WTC11 (cell line): ENCODE results near the gene UTP4. TPM values are rescaled to one million over a fixed set of nuclear protein-coding genes. Genes with fewer than 3 reads are reported as not detected.

ENCODE experiments used
- ATAC-seq: fragments of 200-7000 bp; cut with Tn5 transposase; 2 replicates; pipeline ENCODE4 v1.10.0; 2021; ENCODE audit warnings: mild to moderate bottlenecking, moderate library complexity
- CTCF ChIA-PET: fragments of 300-600 bp; sonication (Branson Sonifier 250); formaldehyde crosslinking; loops from one replicate; lab custom pipeline; 2021; ENCODE audit warnings: antibody characterized with exemption; lab: Charles Lee
- POLR2A ChIA-PET: fragments of 350-600 bp; sonication (Branson Sonifier 250); formaldehyde crosslinking; loops from one replicate; lab custom pipeline; 2021; ENCODE audit warnings: antibody characterized with exemption; lab: Charles Lee
- DNase-seq: peaks from one replicate; pipeline ENCODE4 v3.0.0; 2021; ENCODE audit warnings: low spot score
- H3K27ac Mint-ChIP-seq: 2 replicates; pipeline ENCODE4 v1.8.0; 2021; ENCODE audit warnings: mixed read lengths
- H3K27me3 Mint-ChIP-seq: 2 replicates; pipeline ENCODE4 v1.8.0; 2021; ENCODE audit warnings: low read depth, mild to moderate bottlenecking, moderate library complexity, mixed read lengths
- H3K36me3 Mint-ChIP-seq: 2 replicates; pipeline ENCODE4 v1.8.0; 2021; ENCODE audit warnings: mixed read lengths
- H3K4me1 Mint-ChIP-seq: 2 replicates; pipeline ENCODE4 v1.8.0; 2022; ENCODE audit warnings: mixed read lengths
- H3K4me3 Mint-ChIP-seq: 2 replicates; pipeline ENCODE4 v1.8.0; 2021; ENCODE audit warnings: mild to moderate bottlenecking, moderate library complexity, mixed read lengths
- H3K9me3 Mint-ChIP-seq: 2 replicates; pipeline ENCODE4 v1.8.0; 2021; ENCODE audit warnings: mixed read lengths
- CREB1 ChIP-seq: sonication (generic); formaldehyde crosslinking; IDR thresholded peaks from 2 replicates; pipeline ENCODE4 v1.8.0; 2023; ENCODE audit warnings: mild to moderate bottlenecking, missing genetic modification reagents
- NFE2L1 ChIP-seq: sonication (generic); formaldehyde crosslinking; IDR thresholded peaks from 2 replicates; pipeline ENCODE4 v1.8.1; 2023; ENCODE audit warnings: missing genetic modification reagents
- NR2C2 ChIP-seq: sonication (generic); formaldehyde crosslinking; IDR thresholded peaks from 2 replicates; pipeline ENCODE4 v1.8.0; 2022; ENCODE audit warnings: mild to moderate bottlenecking, missing genetic modification reagents
- NR3C1 ChIP-seq: sonication (generic); formaldehyde crosslinking; conservative IDR thresholded peaks from 2 replicates; pipeline ENCODE4 v1.8.1; 2023; ENCODE audit warnings: low read depth, mild to moderate bottlenecking, missing genetic modification reagents
- OVOL2 ChIP-seq: fragments of 250-450 bp; sonication (Bioruptor Pico); IDR thresholded peaks from 2 replicates; pipeline ENCODE4 v1.9.0; 2021; ENCODE audit warnings: mild to moderate bottlenecking, borderline replicate concordance
- SMAD4 ChIP-seq: sonication (generic); formaldehyde crosslinking; IDR thresholded peaks from 2 replicates; pipeline ENCODE4 v1.8.0; 2022; ENCODE audit warnings: mild to moderate bottlenecking, missing genetic modification reagents
- TCF7 ChIP-seq: sonication (generic); formaldehyde crosslinking; IDR thresholded peaks from 2 replicates; pipeline ENCODE4 v1.8.0; 2022; ENCODE audit warnings: mild to moderate bottlenecking, low read depth, missing genetic modification reagents, moderate library complexity
- ZNF138 ChIP-seq: sonication (generic); formaldehyde crosslinking; conservative IDR thresholded peaks from 2 replicates; pipeline ENCODE4 v1.8.1; 2022; ENCODE audit warnings: mild to moderate bottlenecking, moderate library complexity, missing genetic modification reagents
- ZNF232 ChIP-seq: sonication (generic); formaldehyde crosslinking; IDR thresholded peaks from 2 replicates; pipeline ENCODE4 v1.8.0; 2022; ENCODE audit warnings: mild to moderate bottlenecking, missing genetic modification reagents
- ZNF263 ChIP-seq: sonication (generic); formaldehyde crosslinking; IDR thresholded peaks from 2 replicates; pipeline ENCODE4 v1.8.1; 2022; ENCODE audit warnings: low read depth, mild to moderate bottlenecking, moderate library complexity, missing genetic modification reagents
- ZNF423 ChIP-seq: fragments of 250-450 bp; sonication (Bioruptor Pico); IDR thresholded peaks from 2 replicates; pipeline ENCODE4 v2.1.2; 2022; ENCODE audit warnings: mild to moderate bottlenecking, moderate library complexity
- total RNA-seq: library from RNA; stranded (reverse); gene quantifications from 3 replicates; pipeline ENCODE4 v1.2.3, GENCODE V29; 2021
- TF ChIP-seq, protein P1 (sequence below): sonication (generic); formaldehyde crosslinking; IDR thresholded peaks from 2 replicates; pipeline ENCODE4 v1.8.1; 2022; ENCODE audit warnings: low read depth, missing genetic modification reagents, borderline replicate concordance
- TF ChIP-seq, protein P2 (sequence below): fragments of 250-450 bp; sonication (Bioruptor Pico); IDR thresholded peaks from 2 replicates; pipeline ENCODE4 v1.9.0; 2021; ENCODE audit warnings: mild to moderate bottlenecking
- TF ChIP-seq, protein P3 (sequence below): sonication (generic); formaldehyde crosslinking; IDR thresholded peaks from 2 replicates; pipeline ENCODE4 v1.8.0; 2022; ENCODE audit warnings: missing genetic modification reagents
- TF ChIP-seq, protein P4 (sequence below): sonication (generic); formaldehyde crosslinking; IDR thresholded peaks from 2 replicates; pipeline ENCODE4 v1.8.1; 2022; ENCODE audit warnings: mild to moderate bottlenecking, missing genetic modification reagents, moderate library complexity, borderline replicate concordance
- TF ChIP-seq, protein P5 (sequence below): sonication (generic); formaldehyde crosslinking; IDR thresholded peaks from 2 replicates; pipeline ENCODE4 v1.8.1; 2023; ENCODE audit warnings: mild to moderate bottlenecking, missing genetic modification reagents, moderate library complexity
- TF ChIP-seq, protein P6 (sequence below): sonication (generic); formaldehyde crosslinking; IDR thresholded peaks from 2 replicates; pipeline ENCODE4 v1.8.1; 2022; ENCODE audit warnings: low read depth, mild to moderate bottlenecking, moderate library complexity, missing genetic modification reagents, borderline replicate concordance
- TF ChIP-seq, protein P7 (sequence below): sonication (generic); formaldehyde crosslinking; IDR thresholded peaks from 2 replicates; pipeline ENCODE4 v1.8.1; 2022; ENCODE audit warnings: missing genetic modification reagents, borderline replicate concordance

Gene UTP4
- total RNA-seq, 1 experiment from 2014 or later, result 85.7 TPM

DNA sequence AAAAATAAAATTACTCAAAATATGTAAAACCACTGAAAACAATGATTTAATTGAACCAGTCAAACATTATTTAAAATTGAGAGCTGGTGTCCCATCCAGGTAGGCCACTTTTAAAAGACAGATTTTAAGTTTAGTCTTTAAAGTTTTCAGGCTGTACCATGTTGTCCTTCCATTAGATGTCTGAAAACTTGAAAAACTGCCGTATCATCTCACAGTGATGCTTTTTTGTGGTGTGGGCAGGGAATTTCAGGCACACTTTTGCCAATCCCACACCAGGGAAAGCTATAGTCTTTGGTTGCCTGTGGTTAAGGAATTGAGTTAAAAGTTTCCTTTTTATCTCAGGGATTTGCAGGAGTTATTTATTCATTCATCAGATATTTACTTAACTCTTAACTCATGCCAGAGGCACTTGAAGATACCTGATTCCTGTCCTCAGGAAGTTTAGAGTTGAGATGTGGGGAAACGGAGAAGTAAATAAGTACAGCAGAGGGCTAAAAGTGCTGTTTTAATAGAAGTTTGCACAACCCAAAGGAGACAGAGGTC is 57.7 kb downstream of the UTP4 start:
- ChIA-PET POLR2A (no interaction called here), CTCF (interaction anchor here (1.0 to 1.1 kb wide), 2 partner anchors 21 to 40 kb away, joined by 3 to 6 read pairs; no protein-coding TSS in a partner anchor)
- TF ChIP-seq, protein P1, sequence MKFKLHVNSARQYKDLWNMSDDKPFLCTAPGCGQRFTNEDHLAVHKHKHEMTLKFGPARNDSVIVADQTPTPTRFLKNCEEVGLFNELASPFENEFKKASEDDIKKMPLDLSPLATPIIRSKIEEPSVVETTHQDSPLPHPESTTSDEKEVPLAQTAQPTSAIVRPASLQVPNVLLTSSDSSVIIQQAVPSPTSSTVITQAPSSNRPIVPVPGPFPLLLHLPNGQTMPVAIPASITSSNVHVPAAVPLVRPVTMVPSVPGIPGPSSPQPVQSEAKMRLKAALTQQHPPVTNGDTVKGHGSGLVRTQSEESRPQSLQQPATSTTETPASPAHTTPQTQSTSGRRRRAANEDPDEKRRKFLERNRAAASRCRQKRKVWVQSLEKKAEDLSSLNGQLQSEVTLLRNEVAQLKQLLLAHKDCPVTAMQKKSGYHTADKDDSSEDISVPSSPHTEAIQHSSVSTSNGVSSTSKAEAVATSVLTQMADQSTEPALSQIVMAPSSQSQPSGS (CRISPR knock-in tag), result no peak
- no peak for TF ChIP-seq NR2C2 (CRISPR knock-in tag)
- TF ChIP-seq OVOL2 (CRISPR knock-in tag), result no peak
- TF ChIP-seq, protein P2, sequence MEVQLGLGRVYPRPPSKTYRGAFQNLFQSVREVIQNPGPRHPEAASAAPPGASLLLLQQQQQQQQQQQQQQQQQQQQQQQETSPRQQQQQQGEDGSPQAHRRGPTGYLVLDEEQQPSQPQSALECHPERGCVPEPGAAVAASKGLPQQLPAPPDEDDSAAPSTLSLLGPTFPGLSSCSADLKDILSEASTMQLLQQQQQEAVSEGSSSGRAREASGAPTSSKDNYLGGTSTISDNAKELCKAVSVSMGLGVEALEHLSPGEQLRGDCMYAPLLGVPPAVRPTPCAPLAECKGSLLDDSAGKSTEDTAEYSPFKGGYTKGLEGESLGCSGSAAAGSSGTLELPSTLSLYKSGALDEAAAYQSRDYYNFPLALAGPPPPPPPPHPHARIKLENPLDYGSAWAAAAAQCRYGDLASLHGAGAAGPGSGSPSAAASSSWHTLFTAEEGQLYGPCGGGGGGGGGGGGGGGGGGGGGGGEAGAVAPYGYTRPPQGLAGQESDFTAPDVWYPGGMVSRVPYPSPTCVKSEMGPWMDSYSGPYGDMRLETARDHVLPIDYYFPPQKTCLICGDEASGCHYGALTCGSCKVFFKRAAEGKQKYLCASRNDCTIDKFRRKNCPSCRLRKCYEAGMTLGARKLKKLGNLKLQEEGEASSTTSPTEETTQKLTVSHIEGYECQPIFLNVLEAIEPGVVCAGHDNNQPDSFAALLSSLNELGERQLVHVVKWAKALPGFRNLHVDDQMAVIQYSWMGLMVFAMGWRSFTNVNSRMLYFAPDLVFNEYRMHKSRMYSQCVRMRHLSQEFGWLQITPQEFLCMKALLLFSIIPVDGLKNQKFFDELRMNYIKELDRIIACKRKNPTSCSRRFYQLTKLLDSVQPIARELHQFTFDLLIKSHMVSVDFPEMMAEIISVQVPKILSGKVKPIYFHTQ, result no peak
- TF ChIP-seq, protein P3, sequence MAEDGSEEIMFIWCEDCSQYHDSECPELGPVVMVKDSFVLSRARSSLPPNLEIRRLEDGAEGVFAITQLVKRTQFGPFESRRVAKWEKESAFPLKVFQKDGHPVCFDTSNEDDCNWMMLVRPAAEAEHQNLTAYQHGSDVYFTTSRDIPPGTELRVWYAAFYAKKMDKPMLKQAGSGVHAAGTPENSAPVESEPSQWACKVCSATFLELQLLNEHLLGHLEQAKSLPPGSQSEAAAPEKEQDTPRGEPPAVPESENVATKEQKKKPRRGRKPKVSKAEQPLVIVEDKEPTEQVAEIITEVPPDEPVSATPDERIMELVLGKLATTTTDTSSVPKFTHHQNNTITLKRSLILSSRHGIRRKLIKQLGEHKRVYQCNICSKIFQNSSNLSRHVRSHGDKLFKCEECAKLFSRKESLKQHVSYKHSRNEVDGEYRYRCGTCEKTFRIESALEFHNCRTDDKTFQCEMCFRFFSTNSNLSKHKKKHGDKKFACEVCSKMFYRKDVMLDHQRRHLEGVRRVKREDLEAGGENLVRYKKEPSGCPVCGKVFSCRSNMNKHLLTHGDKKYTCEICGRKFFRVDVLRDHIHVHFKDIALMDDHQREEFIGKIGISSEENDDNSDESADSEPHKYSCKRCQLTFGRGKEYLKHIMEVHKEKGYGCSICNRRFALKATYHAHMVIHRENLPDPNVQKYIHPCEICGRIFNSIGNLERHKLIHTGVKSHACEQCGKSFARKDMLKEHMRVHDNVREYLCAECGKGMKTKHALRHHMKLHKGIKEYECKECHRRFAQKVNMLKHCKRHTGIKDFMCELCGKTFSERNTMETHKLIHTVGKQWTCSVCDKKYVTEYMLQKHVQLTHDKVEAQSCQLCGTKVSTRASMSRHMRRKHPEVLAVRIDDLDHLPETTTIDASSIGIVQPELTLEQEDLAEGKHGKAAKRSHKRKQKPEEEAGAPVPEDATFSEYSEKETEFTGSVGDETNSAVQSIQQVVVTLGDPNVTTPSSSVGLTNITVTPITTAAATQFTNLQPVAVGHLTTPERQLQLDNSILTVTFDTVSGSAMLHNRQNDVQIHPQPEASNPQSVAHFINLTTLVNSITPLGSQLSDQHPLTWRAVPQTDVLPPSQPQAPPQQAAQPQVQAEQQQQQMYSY, result no peak
- no peak for TF ChIP-seq ZNF423
- TF ChIP-seq NR3C1, result no peak
- TF ChIP-seq ZNF232 (CRISPR knock-in tag), result no peak
- no peak for TF ChIP-seq ZNF263 (CRISPR knock-in tag)
- TF ChIP-seq, protein P4, sequence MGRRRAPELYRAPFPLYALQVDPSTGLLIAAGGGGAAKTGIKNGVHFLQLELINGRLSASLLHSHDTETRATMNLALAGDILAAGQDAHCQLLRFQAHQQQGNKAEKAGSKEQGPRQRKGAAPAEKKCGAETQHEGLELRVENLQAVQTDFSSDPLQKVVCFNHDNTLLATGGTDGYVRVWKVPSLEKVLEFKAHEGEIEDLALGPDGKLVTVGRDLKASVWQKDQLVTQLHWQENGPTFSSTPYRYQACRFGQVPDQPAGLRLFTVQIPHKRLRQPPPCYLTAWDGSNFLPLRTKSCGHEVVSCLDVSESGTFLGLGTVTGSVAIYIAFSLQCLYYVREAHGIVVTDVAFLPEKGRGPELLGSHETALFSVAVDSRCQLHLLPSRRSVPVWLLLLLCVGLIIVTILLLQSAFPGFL (CRISPR knock-in tag), result no peak
- TF ChIP-seq, protein P5, sequence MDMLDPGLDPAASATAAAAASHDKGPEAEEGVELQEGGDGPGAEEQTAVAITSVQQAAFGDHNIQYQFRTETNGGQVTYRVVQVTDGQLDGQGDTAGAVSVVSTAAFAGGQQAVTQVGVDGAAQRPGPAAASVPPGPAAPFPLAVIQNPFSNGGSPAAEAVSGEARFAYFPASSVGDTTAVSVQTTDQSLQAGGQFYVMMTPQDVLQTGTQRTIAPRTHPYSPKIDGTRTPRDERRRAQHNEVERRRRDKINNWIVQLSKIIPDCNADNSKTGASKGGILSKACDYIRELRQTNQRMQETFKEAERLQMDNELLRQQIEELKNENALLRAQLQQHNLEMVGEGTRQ (CRISPR knock-in tag), result no peak
- TF ChIP-seq, protein P6, sequence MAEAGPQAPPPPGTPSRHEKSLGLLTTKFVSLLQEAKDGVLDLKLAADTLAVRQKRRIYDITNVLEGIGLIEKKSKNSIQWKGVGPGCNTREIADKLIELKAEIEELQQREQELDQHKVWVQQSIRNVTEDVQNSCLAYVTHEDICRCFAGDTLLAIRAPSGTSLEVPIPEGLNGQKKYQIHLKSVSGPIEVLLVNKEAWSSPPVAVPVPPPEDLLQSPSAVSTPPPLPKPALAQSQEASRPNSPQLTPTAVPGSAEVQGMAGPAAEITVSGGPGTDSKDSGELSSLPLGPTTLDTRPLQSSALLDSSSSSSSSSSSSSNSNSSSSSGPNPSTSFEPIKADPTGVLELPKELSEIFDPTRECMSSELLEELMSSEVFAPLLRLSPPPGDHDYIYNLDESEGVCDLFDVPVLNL (CRISPR knock-in tag), result no peak
- TF ChIP-seq SMAD4 (CRISPR knock-in tag), result no peak
- TF ChIP-seq TCF7 (CRISPR knock-in tag), result no peak
- no peak for TF ChIP-seq CREB1 (CRISPR knock-in tag)
- TF ChIP-seq ZNF138 (CRISPR knock-in tag), result no peak
- TF ChIP-seq NFE2L1 (CRISPR knock-in tag), result no peak
- TF ChIP-seq, protein P7, sequence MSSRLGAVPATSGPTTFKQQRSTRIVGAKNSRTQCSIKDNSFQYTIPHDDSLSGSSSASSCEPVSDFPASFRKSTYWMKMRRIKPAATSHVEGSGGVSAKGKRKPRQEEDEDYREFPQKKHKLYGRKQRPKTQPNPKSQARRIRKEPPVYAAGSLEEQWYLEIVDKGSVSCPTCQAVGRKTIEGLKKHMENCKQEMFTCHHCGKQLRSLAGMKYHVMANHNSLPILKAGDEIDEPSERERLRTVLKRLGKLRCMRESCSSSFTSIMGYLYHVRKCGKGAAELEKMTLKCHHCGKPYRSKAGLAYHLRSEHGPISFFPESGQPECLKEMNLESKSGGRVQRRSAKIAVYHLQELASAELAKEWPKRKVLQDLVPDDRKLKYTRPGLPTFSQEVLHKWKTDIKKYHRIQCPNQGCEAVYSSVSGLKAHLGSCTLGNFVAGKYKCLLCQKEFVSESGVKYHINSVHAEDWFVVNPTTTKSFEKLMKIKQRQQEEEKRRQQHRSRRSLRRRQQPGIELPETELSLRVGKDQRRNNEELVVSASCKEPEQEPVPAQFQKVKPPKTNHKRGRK (CRISPR knock-in tag), result no peak
- DNase-seq (no peak), ATAC-seq (no peak)
- no peaks in the 10 kb centered on the region for H3K9me3 Mint-ChIP-seq
- peaks cover 5% of the 10 kb centered on the region for H3K36me3 Mint-ChIP-seq
- H3K27ac Mint-ChIP-seq, result peak overlapping the region; percentile 3; the same call in 1 of the 2 replicates
- no peaks in the 10 kb centered on the region for H3K27me3 Mint-ChIP-seq
- peaks cover 24% of the 10 kb centered on the region for H3K4me1 Mint-ChIP-seq
- no peak overlapping the region for H3K4me3 Mint-ChIP-seq
